GM21717 (cell line): Measurements from ENCODE around the gene IL23R.

ENCODE experiments used
- ATAC-seq: cut with Tn5 transposase; IDR thresholded peaks from one replicate; pipeline ENCODE4 v1.9.1; 2021; ENCODE audit warnings: mild to moderate bottlenecking, moderate library complexity; ENCODE audit not compliant: unreplicated experiment

IL23R gene

DNA sequence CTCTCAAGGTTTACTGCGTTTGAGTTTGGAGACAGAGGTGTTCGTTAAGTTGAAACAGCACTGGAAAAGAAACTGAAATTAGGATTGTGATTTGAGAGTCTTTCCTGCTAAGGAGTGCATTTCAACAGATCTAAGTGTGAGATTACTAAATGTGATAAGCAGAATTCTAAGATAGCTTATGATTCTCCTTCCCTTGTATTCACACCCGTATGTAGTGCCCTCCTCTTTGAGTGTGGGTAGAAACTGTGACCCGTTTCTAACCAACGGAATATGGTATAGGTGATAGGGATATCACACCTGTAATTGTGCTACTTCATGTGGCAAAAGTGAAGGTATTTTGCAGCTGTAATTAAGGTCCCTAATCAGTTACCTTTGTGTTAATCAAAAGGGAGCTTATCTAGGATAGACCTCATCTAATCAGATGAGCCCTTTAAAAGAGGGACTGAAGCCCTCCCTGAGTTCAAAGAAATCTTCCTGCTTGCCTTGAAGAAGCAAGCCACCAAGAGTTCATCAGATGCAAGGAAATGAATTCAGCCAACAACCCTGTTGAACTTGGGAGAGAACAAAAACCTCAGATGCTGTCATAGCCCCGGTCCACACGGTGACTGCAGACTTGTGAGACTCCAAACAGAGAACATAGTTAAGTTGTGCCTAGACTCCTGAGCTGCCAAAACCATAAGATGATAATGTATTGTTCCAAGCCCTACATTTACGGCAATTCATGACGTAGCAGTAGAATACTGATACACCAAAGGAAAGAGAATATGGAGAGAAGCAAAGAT, 128.8 kb downstream of the IL23R start:
- no peak for ATAC-seq

DNA sequence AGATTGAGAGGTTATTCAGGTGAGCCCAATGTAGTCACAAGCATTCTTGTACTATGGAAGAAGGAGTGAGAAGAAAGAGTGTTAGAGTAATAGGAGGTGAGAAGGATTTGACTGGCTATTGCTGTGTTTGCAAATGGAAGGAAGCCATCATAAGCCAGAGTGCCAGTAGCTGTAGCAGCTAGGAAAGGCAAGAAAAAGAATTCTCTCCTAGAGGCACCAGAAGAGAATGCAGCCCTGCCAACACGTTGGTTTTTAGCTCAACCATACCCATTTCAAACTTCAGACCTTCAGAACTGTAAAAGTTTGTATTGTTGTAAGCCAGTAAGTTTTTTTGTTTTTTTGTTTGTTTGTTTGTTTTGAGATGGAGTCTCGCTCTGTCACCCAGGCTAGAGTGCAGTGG, 132.5 kb downstream of the IL23R start:
- ATAC-seq: no peak

- ATAC-seq: no peak
Measured at GRCh38 chr1:67299296-67299695, 133.0 kb downstream of the IL23R start.

- ATAC-seq: no peak
Measured at GRCh38 chr1:67300561-67300960, 134.3 kb downstream of the IL23R start.

DNA sequence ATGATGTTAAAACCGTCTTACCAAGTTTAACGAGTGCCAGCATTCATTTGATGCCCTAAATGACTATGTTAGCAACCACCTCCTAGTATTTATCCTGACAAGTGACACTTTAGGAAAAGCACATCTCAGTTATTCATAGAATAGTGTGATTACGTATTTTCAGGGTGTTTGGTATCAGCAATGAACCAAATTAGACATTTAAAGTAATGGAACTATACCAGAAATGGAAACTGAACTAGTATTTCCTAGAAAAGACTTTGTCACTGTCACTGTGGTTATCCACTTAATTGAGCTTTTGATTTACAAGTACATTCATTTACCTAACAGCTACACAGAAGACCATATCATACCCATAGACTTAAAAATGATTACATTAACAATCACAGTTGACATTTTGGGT, 137.8 kb downstream of the IL23R start:
- ATAC-seq: no peak

DNA sequence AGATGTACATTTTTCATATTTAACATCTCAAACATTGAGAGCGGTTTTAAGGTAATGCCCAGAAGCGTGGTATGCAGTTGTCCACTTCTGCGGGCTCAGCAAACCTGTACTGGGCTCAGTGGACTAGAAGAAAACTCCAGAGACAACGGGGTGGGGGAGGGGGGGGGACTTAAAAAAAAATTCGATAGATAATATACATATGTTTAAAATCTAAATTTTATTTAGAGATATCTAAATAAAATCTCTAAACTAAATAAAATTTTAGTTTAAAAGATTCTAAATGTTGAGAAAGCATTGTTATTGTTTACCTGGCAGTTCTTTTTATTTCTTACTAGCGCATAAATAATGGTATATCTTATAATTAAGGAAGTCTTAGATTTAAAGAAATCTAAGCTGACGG, 140.3 kb downstream of the IL23R start:
- ATAC-seq: no peak

DNA sequence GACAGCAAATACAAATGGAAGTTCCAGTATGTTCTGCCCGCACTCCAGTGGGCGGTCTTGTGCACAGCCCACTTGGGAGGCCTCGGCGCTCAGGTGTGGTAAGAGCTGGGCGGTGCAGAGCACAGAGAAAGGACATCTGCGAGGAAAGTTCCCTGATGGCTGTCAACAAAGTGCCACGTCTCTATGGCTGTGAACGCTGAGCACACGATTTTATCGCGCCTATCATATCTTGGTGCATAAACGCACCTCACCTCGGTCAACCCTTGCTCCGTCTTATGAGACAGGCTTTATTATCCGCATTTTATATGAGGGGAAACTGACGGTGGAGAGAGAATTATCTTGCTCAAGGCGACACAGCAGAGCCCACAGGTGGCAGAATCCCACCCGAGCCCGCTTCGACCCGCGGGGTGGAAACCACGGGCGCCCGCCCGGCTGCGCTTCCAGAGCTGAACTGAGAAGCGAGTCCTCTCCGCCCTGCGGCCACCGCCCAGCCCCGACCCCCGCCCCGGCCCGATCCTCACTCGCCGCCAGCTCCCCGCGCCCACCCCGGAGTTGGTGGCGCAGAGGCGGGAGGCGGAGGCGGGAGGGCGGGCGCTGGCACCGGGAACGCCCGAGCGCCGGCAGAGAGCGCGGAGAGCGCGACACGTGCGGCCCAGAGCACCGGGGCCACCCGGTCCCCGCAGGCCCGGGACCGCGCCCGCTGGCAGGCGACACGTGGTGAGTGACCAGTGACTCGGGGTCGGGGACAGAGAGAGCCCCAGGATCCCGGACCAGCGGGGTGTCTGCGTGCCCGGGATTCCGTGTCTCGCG, 141.2 kb downstream of the IL23R start, which contains the start of gene IL12RB2:
Gene IL12RB2, plus strand, starts transcription at position 623 of the 810 bp plus-strand sequence. CDS start 12,496 bp downstream, outside the sequence.
- no peak for ATAC-seq

- ATAC-seq: no peak
Measured at GRCh38 chr1:67308136-67308535, 141.9 kb downstream of the IL23R start.
